Epithelial cell of esophagus (primary cell): ENCODE data around the gene FSTL5.
A peak's percentile ranks its signal among the peaks of the same experiment; 100 is the strongest.

ENCODE experiments used
- DNase-seq: peaks from one replicate; pipeline ENCODE4 v3.0.0; 2010; ENCODE audit warnings: low read depth
- H3K4me3 ChIP-seq: 2 replicates; pipeline ENCODE4 v1.5.1; 2011; ENCODE audit warnings: mild to moderate bottlenecking, low read length, control low read depth
- TF ChIP-seq, protein P1 (sequence below): IDR thresholded peaks from 2 replicates; pipeline ENCODE4 v1.5.1; 2011; ENCODE audit warnings: low read depth, mild to moderate bottlenecking, low read length, control low read depth, inconsistent platforms; ENCODE audit not compliant: insufficient read depth; ENCODE audit errors: missing control alignments

FSTL5 gene

DNA sequence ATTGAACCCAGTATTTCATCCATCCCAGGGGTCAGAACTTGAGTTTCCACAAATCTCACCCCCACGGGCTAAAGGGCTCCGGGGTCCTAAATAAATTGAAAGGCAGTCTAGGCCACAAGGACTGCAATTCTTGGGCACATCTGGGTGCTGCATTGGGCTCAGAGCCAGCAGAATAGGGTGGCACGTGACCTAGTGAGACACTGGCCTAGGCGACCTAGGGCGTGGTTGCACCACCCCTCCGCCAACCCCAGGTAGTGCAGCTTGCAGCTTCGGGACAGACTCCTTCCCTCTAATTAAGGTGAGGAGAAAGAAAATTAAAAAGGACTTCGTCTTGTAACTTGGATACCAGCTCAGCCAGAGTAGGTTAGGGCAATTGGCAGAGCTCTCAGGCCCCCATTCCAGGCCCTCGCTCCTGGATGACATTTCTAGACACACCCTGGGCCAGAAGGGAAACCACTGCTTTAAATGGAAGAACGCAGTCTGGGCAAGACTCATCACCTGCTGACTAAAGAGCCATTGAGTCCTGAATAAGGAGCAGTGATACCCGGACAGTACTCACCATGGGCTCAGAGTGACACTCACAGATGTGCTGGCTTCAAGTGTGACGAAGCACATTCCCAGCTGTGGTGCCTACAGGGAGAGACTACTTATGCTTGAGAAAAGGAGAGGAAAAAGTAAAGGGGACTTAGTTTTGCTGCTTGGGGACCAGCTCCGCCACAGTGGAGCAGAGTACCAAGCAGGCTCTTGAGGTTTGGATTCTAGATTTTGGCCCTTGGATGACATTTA lies 735.4 kb downstream of the FSTL5 start:
- DNase-seq: no peak
- H3K4me3 ChIP-seq: no peak overlapping the region
- TF ChIP-seq, protein P1, sequence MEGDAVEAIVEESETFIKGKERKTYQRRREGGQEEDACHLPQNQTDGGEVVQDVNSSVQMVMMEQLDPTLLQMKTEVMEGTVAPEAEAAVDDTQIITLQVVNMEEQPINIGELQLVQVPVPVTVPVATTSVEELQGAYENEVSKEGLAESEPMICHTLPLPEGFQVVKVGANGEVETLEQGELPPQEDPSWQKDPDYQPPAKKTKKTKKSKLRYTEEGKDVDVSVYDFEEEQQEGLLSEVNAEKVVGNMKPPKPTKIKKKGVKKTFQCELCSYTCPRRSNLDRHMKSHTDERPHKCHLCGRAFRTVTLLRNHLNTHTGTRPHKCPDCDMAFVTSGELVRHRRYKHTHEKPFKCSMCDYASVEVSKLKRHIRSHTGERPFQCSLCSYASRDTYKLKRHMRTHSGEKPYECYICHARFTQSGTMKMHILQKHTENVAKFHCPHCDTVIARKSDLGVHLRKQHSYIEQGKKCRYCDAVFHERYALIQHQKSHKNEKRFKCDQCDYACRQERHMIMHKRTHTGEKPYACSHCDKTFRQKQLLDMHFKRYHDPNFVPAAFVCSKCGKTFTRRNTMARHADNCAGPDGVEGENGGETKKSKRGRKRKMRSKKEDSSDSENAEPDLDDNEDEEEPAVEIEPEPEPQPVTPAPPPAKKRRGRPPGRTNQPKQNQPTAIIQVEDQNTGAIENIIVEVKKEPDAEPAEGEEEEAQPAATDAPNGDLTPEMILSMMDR: no peak

GRCh38 chr4:161419822-161420221 lies 744.0 kb downstream of the FSTL5 start:
- DNase-seq: peak; percentile 44
- TF ChIP-seq, protein P1: peak; percentile 41
- no peak overlapping the region for H3K4me3 ChIP-seq

GRCh38 chr4:161411901-161412300 lies 751.9 kb downstream of the FSTL5 start:
- no peak overlapping the region for H3K4me3 ChIP-seq
- no peak for DNase-seq
- TF ChIP-seq, protein P1: no peak

- no peak for DNase-seq
- TF ChIP-seq, protein P1: no peak
- H3K4me3 ChIP-seq: no peak overlapping the region
Observed at GRCh38 chr4:161404346-161405110, 759.3 kb downstream of the FSTL5 start.

DNA sequence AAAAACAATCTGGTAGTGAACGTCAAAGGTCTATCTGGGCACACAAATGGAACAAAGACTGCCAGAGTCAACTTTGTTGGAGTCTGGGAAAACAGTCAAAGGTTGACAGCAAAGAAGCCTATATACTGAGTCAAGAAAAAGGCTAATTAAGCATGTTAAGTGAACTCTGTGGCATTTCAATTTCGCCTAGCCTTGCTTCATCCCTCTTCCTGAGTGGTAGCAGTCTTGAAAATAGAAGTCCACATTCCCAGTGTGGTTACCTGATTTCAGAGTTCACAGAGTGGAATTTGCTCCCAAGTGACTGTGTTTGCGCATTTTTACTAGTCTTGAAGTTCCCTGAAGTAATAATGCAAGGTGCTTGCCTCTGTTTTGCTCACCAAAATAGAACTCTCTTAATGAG lies 760.0 kb downstream of the FSTL5 start:
- H3K4me3 ChIP-seq: no peak overlapping the region
- DNase-seq: no peak

GRCh38 chr4:161393602-161394001 lies 770.2 kb downstream of the FSTL5 start:
- no peak overlapping the region for H3K4me3 ChIP-seq
- no peak for DNase-seq
- TF ChIP-seq, protein P1: no peak

More for the DNA sequence above, 760.0 kb downstream of the FSTL5 start:
- TF ChIP-seq, protein P1: no peak
